ENCODE data around the gene CEP192.

DNA sequence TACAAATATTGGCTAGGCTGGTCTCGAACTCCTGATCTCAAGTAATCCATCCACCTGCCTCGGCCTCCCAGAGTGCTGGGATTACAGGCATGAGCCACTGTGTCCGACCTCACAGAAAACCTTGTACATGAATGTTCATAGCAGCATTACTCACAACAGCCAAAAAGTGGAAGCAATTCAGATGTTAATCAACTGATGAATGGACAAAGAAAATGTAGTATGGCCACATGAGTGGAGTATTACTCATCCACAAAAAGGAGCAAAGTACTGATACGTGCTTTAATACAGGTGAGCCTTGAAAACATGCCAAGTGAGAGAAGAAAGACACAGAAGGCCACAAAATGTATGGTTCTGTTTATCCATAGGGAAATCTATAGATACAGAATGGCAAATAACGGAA lies 20.6 kb downstream of the CEP192 start:
- TF ChIP-seq, protein P1, sequence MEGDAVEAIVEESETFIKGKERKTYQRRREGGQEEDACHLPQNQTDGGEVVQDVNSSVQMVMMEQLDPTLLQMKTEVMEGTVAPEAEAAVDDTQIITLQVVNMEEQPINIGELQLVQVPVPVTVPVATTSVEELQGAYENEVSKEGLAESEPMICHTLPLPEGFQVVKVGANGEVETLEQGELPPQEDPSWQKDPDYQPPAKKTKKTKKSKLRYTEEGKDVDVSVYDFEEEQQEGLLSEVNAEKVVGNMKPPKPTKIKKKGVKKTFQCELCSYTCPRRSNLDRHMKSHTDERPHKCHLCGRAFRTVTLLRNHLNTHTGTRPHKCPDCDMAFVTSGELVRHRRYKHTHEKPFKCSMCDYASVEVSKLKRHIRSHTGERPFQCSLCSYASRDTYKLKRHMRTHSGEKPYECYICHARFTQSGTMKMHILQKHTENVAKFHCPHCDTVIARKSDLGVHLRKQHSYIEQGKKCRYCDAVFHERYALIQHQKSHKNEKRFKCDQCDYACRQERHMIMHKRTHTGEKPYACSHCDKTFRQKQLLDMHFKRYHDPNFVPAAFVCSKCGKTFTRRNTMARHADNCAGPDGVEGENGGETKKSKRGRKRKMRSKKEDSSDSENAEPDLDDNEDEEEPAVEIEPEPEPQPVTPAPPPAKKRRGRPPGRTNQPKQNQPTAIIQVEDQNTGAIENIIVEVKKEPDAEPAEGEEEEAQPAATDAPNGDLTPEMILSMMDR (IDR thresholded peaks at IDR 0.05): no peak
- TF ChIP-seq POLR2AphosphoS5 (IDR thresholded peaks at IDR 0.05): no peak
